ENCODE data around the gene MZT1.

Gene MZT1

DNA sequence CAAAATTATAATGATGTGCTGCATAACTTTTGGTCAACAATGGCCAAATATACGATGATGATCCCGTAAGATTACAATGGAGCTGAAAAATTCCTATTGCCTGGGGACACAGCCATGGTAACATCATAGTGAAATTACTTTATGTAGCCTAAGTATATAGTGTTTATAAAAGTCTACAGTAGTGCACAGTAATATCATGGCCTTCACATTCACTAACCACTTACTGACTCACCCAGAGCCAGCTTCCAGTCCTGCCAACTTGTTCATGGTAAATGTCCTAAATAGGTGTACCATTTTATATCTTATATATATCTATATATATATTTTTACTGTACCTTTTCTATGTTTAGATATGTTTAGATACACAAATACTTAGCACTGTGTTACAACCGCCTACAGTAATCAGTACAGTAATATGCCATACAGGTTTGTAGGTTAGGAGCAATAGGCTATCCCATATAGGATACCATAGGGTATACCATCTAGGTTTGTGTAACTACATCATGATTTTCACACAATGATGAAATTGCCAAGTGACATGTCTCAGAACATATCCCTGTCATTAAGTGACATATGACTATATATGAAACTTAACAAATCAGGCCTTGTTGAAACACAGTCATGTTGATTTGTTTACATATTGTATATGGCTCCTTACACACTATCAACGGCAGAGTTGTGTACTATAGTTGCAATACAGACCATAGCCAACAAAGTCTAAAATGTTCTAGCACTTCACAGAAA lies 30.5 kb upstream of the MZT1 start:
- no peak overlapping the region for H3K27ac ChIP-seq (replicated peaks; ENCODE audit: low read length)
- H3K79me1 ChIP-seq (ENCODE audit: low read depth, low read length), result no peaks in the 10 kb centered on the region
- no peaks in the 10 kb centered on the region for H3K27me3 ChIP-seq (ENCODE audit: control insufficient read depth in 3 of 3, insufficient read depth in 3 of 3, low read depth in 1 of 3, low read length in 3 of 3)
- H4K8ac ChIP-seq (ENCODE audit: low read depth, low read length), result no peak overlapping the region
- H2BK15ac ChIP-seq (ENCODE audit: low read length), result no peak overlapping the region
- H3K4me1 ChIP-seq (ENCODE audit: control insufficient read depth in 2 of 2, insufficient read depth in 1 of 2, low read depth in 1 of 2, low read length in 2 of 2), result no peaks in the 10 kb centered on the region
- no peaks in the 10 kb centered on the region for H3K9me3 ChIP-seq (replicated peaks in 1 of 2; ENCODE audit: control insufficient read depth in 2 of 2, insufficient read depth in 1 of 2, low read depth in 1 of 2, low read length in 2 of 2)
- H3K9ac ChIP-seq (ENCODE audit: low read depth, low read length, poor library complexity), result no peak overlapping the region
- H3K4me2 ChIP-seq (ENCODE audit: insufficient read depth, low read length, poor library complexity, severe bottlenecking), result no peak overlapping the region
- H3K36me3 ChIP-seq (replicated peaks in 1 of 2; ENCODE audit: control insufficient read depth in 2 of 2, insufficient read depth in 2 of 2, low read length in 2 of 2), result peaks cover 14 to 99% of the 10 kb centered on the region in 2 donors
- DNase-seq (ENCODE audit: low spot score), result no peak
- H3K4me3 ChIP-seq (ENCODE audit: low read length in 2 of 2), result no peak overlapping the region
- no peak overlapping the region for H2AFZ ChIP-seq (ENCODE audit: low read length)
- no peak overlapping the region for H2BK120ac ChIP-seq (ENCODE audit: low read depth, low read length)
- no CpG with 5 or more reads among the region's 4 CpGs for WGBS, 2 donors (ENCODE audit: extremely low coverage in 2 of 2, insufficient read length in 2 of 2, insufficient replicate concordance in 1 of 2)
- no peak overlapping the region for H3K14ac ChIP-seq (ENCODE audit: low read length)
- no peak overlapping the region for H2BK12ac ChIP-seq (ENCODE audit: low read length)
- no peak overlapping the region for H4K91ac ChIP-seq (ENCODE audit: low read depth, low read length, poor library complexity)
- no peak overlapping the region for H3K4ac ChIP-seq (ENCODE audit: low read length)
- H3K18ac ChIP-seq (ENCODE audit: low read length), result no peak overlapping the region
- H3K23ac ChIP-seq (ENCODE audit: low read depth, low read length, poor library complexity), result no peak overlapping the region
- no peak overlapping the region for H2BK5ac ChIP-seq (ENCODE audit: low read length)
- H2AK5ac ChIP-seq (ENCODE audit: low read depth, low read length), result no peak overlapping the region

DNA sequence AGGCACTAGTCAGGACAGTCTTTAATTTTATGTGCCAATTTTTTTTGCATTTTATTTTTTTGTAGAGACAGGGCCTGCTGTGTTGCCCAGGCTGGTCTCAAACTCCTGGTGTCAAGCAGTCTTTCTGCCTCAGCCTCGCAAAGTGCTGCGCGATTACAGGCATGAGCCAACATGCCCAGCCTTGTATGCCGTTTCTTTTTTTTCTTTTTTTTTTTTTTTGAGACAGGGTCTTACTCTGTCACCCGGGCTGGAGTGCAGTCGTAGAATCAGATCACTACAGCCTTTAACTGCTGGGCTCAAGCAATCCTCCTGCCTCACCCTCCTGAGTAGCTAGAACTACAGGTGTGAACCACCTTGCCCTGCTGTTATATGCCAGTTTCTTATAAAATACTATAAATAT lies 26.7 kb upstream of the MZT1 start:
- Histone ChIP-seq H3K4ac (ENCODE audit: low read length) (no peak overlapping the region), H2BK5ac (ENCODE audit: low read length) (no peak overlapping the region), H2BK120ac (ENCODE audit: low read depth, low read length) (no peak overlapping the region), H4K91ac (ENCODE audit: low read depth, low read length, poor library complexity) (no peak overlapping the region), H2BK15ac (ENCODE audit: low read length) (no peak overlapping the region), H3K23ac (ENCODE audit: low read depth, low read length, poor library complexity) (no peak overlapping the region), H4K8ac (ENCODE audit: low read depth, low read length) (no peak overlapping the region), H3K4me2 (ENCODE audit: insufficient read depth, low read length, poor library complexity, severe bottlenecking) (no peak overlapping the region), H3K27me3 (ENCODE audit: control insufficient read depth in 3 of 3, insufficient read depth in 3 of 3, low read depth in 1 of 3, low read length in 3 of 3) (no peaks in the 10 kb centered on the region), H3K27ac (replicated peaks; ENCODE audit: low read length) (no peak overlapping the region), H3K79me1 (ENCODE audit: low read depth, low read length) (no peaks in the 10 kb centered on the region), H3K9ac (ENCODE audit: low read depth, low read length, poor library complexity) (no peak overlapping the region), H3K9me3 (replicated peaks in 1 of 2; ENCODE audit: control insufficient read depth in 2 of 2, insufficient read depth in 1 of 2, low read depth in 1 of 2, low read length in 2 of 2) (peaks cover 0 to 10% of the 10 kb centered on the region in 2 donors), H2AK5ac (ENCODE audit: low read depth, low read length) (no peak overlapping the region), H3K36me3 (replicated peaks in 1 of 2; ENCODE audit: control insufficient read depth in 2 of 2, insufficient read depth in 2 of 2, low read length in 2 of 2) (peaks cover 11 to 99% of the 10 kb centered on the region in 2 donors), H2AFZ (ENCODE audit: low read length) (no peak overlapping the region), H3K4me3 (ENCODE audit: low read length in 2 of 2) (no peak overlapping the region), H3K4me1 (ENCODE audit: control insufficient read depth in 2 of 2, insufficient read depth in 1 of 2, low read depth in 1 of 2, low read length in 2 of 2) (no peaks in the 10 kb centered on the region), H3K18ac (ENCODE audit: low read length) (no peak overlapping the region), H3K14ac (ENCODE audit: low read length) (no peak overlapping the region), H2BK12ac (ENCODE audit: low read length) (no peak overlapping the region)
- no peak for DNase-seq (ENCODE audit: low spot score)
- WGBS, 2 donors (ENCODE audit: extremely low coverage in 2 of 2, insufficient read length in 2 of 2, insufficient replicate concordance in 1 of 2), result no CpG with 5 or more reads among the region's 6 CpGs

DNA sequence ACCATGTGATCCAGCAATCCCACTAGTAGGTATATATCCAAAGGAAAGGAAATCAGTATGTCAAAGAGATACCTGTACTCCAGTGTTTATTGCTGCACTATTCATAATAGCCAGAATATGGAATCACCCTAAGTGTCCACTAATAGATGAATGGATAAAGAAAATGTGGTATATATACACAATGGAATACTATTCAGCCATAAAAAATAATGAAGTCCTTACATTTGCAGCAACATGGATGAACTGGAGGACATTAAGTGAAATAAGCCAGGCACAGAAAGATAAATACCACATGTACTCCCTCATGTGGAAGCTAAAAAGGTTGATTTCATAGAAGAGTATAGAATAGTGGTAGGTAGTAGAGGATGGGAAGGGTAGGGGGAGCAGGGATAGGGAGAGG lies 23.8 kb upstream of the MZT1 start:
- H3K4me2 ChIP-seq (ENCODE audit: insufficient read depth, low read length, poor library complexity, severe bottlenecking), result no peak overlapping the region
- H3K27me3 ChIP-seq (ENCODE audit: control insufficient read depth in 3 of 3, insufficient read depth in 3 of 3, low read depth in 1 of 3, low read length in 3 of 3), result no peaks in the 10 kb centered on the region
- H2BK5ac ChIP-seq (ENCODE audit: low read length), result no peak overlapping the region
- H3K9ac ChIP-seq (ENCODE audit: low read depth, low read length, poor library complexity), result no peak overlapping the region
- H2BK120ac ChIP-seq (ENCODE audit: low read depth, low read length), result no peak overlapping the region
- peaks cover 0 to 10% of the 10 kb centered on the region in 2 donors for H3K9me3 ChIP-seq (replicated peaks in 1 of 2; ENCODE audit: control insufficient read depth in 2 of 2, insufficient read depth in 1 of 2, low read depth in 1 of 2, low read length in 2 of 2)
- no peak overlapping the region for H2AFZ ChIP-seq (ENCODE audit: low read length)
- no peak overlapping the region for H3K14ac ChIP-seq (ENCODE audit: low read length)
- no peak overlapping the region for H4K91ac ChIP-seq (ENCODE audit: low read depth, low read length, poor library complexity)
- H4K8ac ChIP-seq (ENCODE audit: low read depth, low read length), result no peak overlapping the region
- H3K18ac ChIP-seq (ENCODE audit: low read length), result no peak overlapping the region
- H3K36me3 ChIP-seq (replicated peaks in 1 of 2; ENCODE audit: control insufficient read depth in 2 of 2, insufficient read depth in 2 of 2, low read length in 2 of 2), result peaks cover 12 to 100% of the 10 kb centered on the region in 2 donors
- H3K27ac ChIP-seq (replicated peaks; ENCODE audit: low read length), result no peak overlapping the region
- no peak overlapping the region for H3K23ac ChIP-seq (ENCODE audit: low read depth, low read length, poor library complexity)
- H2BK12ac ChIP-seq (ENCODE audit: low read length), result no peak overlapping the region
- no peak overlapping the region for H3K4me3 ChIP-seq (ENCODE audit: low read length in 2 of 2)
- H3K79me1 ChIP-seq (ENCODE audit: low read depth, low read length), result no peaks in the 10 kb centered on the region
- DNase-seq (ENCODE audit: low spot score), result no peak
- no peak overlapping the region for H2AK5ac ChIP-seq (ENCODE audit: low read depth, low read length)
- H3K4me1 ChIP-seq (ENCODE audit: control insufficient read depth in 2 of 2, insufficient read depth in 1 of 2, low read depth in 1 of 2, low read length in 2 of 2), result no peaks in the 10 kb centered on the region
- no peak overlapping the region for H3K4ac ChIP-seq (ENCODE audit: low read length)
- H2BK15ac ChIP-seq (ENCODE audit: low read length), result no peak overlapping the region

DNA sequence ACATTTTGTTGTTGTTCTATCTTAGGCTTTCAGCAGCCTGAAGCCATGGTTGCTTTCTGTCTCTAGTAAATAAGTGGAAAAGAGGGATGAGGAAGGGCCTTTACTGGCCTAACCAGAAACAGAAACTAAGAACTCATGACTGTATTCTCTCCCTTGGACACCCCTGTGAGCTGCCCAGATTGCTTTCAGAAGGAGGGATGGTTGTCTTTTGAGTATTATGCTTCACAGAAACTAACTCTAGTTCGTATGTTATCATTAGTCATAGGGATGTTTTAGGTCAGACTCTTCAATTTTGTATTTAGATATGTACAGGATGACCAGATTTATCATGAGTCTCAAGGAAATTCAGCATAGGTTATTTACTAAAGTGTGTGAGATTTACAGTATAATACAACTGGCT lies 17.8 kb upstream of the MZT1 start:
- Histone ChIP-seq H3K9ac (ENCODE audit: low read depth, low read length, poor library complexity) (no peak overlapping the region), H3K14ac (ENCODE audit: low read length) (no peak overlapping the region), H3K4ac (ENCODE audit: low read length) (no peak overlapping the region), H4K8ac (ENCODE audit: low read depth, low read length) (no peak overlapping the region), H2AK5ac (ENCODE audit: low read depth, low read length) (no peak overlapping the region), H3K4me2 (ENCODE audit: insufficient read depth, low read length, poor library complexity, severe bottlenecking) (no peak overlapping the region), H3K23ac (ENCODE audit: low read depth, low read length, poor library complexity) (no peak overlapping the region), H3K18ac (ENCODE audit: low read length) (no peak overlapping the region), H2BK12ac (ENCODE audit: low read length) (no peak overlapping the region), H2BK15ac (ENCODE audit: low read length) (no peak overlapping the region), H2AFZ (ENCODE audit: low read length) (no peak overlapping the region), H2BK120ac (ENCODE audit: low read depth, low read length) (no peak overlapping the region), H2BK5ac (ENCODE audit: low read length) (no peak overlapping the region), H3K79me1 (ENCODE audit: low read depth, low read length) (no peaks in the 10 kb centered on the region), H3K9me3 (replicated peaks in 1 of 2; ENCODE audit: control insufficient read depth in 2 of 2, insufficient read depth in 1 of 2, low read depth in 1 of 2, low read length in 2 of 2) (no peaks in the 10 kb centered on the region), H3K36me3 (replicated peaks in 1 of 2; ENCODE audit: control insufficient read depth in 2 of 2, insufficient read depth in 2 of 2, low read length in 2 of 2) (peaks cover 11 to 97% of the 10 kb centered on the region in 2 donors), H3K4me1 (ENCODE audit: control insufficient read depth in 2 of 2, insufficient read depth in 1 of 2, low read depth in 1 of 2, low read length in 2 of 2) (no peaks in the 10 kb centered on the region), H3K27ac (replicated peaks; ENCODE audit: low read length) (no peak overlapping the region), H3K4me3 (ENCODE audit: low read length in 2 of 2) (no peak overlapping the region), H3K27me3 (ENCODE audit: control insufficient read depth in 3 of 3, insufficient read depth in 3 of 3, low read depth in 1 of 3, low read length in 3 of 3) (no peaks in the 10 kb centered on the region), H4K91ac (ENCODE audit: low read depth, low read length, poor library complexity) (no peak overlapping the region)
- DNase-seq (ENCODE audit: low spot score), result no peak
- no CpG with 5 or more reads among the region's 1 CpG for WGBS, 2 donors (ENCODE audit: extremely low coverage in 2 of 2, insufficient read length in 2 of 2, insufficient replicate concordance in 1 of 2)
